ENCODE data around the gene NAV3. TPM values are rescaled to one million over a fixed set of nuclear protein-coding genes. Genes with fewer than 3 reads are reported as not detected.

Gene NAV3
- total and polyA plus RNA-seq, 9 of the 15 experiments (the other 6 are each of a cell fraction or from before 2014, with no cell fraction given), result 0.04 TPM; not detected in 8

DNA sequence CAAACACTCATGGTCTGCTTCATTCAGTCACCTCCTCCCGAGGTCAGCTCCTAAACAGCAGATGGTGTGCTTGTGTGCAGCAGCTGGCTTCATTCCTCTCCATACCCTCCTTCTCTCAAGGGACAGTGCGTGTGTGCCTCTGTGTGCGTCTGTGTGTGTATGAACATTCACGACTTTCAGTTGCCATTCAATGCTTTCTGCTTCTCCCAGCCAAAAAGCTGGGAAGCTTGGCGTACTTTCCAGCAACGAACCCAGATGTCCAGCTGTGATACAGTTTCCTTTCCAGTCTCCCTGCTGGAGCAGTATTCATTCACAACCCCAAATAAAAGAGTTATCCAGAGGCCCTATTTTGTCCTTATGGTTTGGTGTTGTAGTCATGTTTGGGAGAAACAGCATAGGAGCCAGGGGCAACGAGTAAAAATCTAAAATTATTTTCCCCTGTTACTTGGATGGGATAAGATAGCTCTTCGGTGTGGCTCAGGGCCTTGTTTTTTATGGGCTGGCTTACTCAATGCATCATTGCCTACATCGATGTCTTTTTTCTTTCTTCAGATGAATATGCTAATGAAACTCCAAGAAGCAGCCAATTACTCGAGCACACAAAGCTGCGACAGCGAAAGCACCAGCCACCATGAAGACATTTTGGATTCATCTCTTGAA, 379.3 kb downstream of the NAV3 start (continued):
- TF ChIP-seq, protein P1, sequence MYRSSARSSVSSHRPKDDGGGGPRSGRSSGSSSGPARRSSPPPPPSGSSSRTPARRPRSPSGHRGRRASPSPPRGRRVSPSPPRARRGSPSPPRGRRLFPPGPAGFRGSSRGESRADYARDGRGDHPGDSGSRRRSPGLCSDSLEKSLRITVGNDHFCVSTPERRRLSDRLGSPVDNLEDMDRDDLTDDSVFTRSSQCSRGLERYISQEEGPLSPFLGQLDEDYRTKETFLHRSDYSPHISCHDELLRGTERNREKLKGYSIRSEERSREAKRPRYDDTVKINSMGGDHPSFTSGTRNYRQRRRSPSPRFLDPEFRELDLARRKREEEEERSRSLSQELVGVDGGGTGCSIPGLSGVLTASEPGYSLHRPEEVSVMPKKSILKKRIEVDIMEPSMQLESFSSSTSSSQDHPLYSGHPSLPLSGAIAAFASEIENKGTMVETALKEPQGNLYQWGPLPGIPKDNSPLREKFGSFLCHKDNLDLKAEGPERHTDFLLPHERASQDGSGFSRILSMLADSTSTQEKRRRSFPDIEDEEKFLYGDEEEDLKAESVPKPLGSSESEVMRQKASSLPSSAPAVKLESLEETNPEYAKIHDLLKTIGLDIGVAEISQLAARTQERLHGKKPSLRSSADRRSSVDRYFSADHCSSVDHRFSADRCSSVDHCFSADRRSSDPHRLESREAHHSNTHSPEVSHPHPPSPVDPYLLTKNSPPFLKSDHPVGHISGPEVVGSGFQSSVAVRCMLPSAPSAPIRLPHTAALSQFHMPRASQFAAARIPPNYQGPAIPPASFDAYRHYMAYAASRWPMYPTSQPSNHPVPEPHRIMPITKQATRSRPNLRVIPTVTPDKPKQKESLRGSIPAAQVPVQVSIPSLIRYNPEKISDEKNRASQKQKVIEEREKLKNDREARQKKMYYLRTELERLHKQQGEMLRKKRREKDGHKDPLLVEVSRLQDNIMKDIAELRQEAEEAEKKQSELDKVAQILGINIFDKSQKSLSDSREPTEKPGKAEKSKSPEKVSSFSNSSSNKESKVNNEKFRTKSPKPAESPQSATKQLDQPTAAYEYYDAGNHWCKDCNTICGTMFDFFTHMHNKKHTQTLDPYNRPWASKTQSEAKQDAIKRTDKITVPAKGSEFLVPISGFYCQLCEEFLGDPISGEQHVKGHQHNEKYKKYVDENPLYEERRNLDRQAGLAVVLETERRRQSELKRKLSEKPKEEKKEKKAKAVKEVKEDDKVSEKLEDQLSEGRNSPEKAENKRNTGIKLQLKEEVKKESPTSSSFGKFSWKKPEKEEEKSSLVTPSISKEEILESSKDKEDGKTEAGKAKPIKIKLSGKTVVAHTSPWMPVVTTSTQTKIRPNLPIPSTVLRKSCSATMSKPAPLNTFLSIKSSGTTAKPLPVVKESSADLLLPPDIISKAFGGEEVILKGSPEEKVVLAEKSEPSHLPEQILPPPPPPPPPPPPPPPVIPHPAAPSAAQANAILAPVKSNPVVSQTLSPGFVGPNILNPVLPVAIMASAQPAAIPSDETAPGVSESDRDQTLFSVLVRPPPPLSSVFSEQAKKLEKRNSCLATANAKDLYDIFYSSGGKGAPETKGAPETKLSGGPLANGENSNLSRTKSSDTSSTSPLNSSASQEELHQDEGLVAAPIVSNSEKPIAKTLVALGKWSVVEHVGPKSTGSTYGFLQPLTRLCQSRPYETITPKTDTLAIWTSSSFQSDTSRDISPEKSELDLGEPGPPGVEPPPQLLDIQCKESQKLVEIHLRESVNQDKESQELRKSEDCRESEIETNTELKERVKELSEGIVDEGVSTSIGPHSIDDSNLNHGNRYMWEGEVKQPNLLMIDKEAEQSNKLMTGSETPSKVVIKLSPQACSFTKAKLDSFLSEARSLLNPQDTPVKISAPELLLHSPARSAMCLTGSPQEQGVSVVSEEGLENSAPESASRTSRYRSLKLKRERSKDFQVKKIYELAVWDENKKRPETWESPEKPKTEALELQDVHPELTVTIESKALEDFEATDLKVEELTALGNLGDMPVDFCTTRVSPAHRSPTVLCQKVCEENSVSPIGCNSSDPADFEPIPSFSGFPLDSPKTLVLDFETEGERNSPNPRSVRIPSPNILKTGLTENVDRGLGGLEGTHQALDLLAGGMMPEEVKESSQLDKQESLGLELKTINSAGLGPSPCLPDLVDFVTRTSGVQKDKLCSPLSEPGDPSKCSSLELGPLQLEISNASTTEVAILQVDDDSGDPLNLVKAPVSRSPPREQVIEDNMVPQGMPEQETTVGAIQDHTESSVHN (IDR thresholded peaks at IDR 0.05; ENCODE audit: borderline replicate concordance in 1 of 2, low read depth in 1 of 2), result no peak
- TF ChIP-seq SIN3B (IDR thresholded peaks at IDR 0.05; ENCODE audit: low read depth) (no peak), KAT2B (IDR thresholded peaks at IDR 0.05; ENCODE audit: low read depth, low read length) (no peak), MAFF (IDR thresholded peaks at IDR 0.05; ENCODE audit: low read length) (no peak), OTX1 (CRISPR knock-in tag; IDR thresholded peaks at IDR 0.05) (no peak), HEY1 (CRISPR knock-in tag; IDR thresholded peaks at IDR 0.05; ENCODE audit: borderline replicate concordance) (no peak), ZNF696 (CRISPR knock-in tag; conservative IDR thresholded peaks at IDR 0.05) (no peak), SAFB (IDR thresholded peaks at IDR 0.05; ENCODE audit: borderline replicate concordance, low read depth, low read length) (no peak)
- TF ChIP-seq, protein P2, sequence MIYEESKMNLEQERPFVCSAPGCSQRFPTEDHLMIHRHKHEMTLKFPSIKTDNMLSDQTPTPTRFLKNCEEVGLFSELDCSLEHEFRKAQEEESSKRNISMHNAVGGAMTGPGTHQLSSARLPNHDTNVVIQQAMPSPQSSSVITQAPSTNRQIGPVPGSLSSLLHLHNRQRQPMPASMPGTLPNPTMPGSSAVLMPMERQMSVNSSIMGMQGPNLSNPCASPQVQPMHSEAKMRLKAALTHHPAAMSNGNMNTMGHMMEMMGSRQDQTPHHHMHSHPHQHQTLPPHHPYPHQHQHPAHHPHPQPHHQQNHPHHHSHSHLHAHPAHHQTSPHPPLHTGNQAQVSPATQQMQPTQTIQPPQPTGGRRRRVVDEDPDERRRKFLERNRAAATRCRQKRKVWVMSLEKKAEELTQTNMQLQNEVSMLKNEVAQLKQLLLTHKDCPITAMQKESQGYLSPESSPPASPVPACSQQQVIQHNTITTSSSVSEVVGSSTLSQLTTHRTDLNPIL (CRISPR knock-in tag; IDR thresholded peaks at IDR 0.05), result no peak
- TF ChIP-seq, protein P3, sequence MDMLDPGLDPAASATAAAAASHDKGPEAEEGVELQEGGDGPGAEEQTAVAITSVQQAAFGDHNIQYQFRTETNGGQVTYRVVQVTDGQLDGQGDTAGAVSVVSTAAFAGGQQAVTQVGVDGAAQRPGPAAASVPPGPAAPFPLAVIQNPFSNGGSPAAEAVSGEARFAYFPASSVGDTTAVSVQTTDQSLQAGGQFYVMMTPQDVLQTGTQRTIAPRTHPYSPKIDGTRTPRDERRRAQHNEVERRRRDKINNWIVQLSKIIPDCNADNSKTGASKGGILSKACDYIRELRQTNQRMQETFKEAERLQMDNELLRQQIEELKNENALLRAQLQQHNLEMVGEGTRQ (CRISPR knock-in tag; IDR thresholded peaks at IDR 0.05), result no peak
- TF ChIP-seq, protein P4, sequence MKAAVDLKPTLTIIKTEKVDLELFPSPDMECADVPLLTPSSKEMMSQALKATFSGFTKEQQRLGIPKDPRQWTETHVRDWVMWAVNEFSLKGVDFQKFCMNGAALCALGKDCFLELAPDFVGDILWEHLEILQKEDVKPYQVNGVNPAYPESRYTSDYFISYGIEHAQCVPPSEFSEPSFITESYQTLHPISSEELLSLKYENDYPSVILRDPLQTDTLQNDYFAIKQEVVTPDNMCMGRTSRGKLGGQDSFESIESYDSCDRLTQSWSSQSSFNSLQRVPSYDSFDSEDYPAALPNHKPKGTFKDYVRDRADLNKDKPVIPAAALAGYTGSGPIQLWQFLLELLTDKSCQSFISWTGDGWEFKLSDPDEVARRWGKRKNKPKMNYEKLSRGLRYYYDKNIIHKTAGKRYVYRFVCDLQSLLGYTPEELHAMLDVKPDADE (conservative IDR thresholded peaks at IDR 0.05; ENCODE audit: control insufficient read depth, low read depth, low read length), result no peak
- TF ChIP-seq, protein P5, sequence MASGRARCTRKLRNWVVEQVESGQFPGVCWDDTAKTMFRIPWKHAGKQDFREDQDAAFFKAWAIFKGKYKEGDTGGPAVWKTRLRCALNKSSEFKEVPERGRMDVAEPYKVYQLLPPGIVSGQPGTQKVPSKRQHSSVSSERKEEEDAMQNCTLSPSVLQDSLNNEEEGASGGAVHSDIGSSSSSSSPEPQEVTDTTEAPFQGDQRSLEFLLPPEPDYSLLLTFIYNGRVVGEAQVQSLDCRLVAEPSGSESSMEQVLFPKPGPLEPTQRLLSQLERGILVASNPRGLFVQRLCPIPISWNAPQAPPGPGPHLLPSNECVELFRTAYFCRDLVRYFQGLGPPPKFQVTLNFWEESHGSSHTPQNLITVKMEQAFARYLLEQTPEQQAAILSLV (tag; IDR thresholded peaks at IDR 0.05), result no peak
- TF ChIP-seq, protein P6, sequence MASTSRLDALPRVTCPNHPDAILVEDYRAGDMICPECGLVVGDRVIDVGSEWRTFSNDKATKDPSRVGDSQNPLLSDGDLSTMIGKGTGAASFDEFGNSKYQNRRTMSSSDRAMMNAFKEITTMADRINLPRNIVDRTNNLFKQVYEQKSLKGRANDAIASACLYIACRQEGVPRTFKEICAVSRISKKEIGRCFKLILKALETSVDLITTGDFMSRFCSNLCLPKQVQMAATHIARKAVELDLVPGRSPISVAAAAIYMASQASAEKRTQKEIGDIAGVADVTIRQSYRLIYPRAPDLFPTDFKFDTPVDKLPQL (IDR thresholded peaks at IDR 0.05; ENCODE audit: extremely low read depth, insufficient read length), result no peak
